Measurements from ENCODE around the gene TTLL10. TPM values are rescaled to one million over a fixed set of nuclear protein-coding genes. Genes with fewer than 3 reads are reported as not detected.

The TTLL10 gene
- polyA plus RNA-seq, 2 of the 4 experiments (the other 2 are of a cell fraction) = not detected

DNA sequence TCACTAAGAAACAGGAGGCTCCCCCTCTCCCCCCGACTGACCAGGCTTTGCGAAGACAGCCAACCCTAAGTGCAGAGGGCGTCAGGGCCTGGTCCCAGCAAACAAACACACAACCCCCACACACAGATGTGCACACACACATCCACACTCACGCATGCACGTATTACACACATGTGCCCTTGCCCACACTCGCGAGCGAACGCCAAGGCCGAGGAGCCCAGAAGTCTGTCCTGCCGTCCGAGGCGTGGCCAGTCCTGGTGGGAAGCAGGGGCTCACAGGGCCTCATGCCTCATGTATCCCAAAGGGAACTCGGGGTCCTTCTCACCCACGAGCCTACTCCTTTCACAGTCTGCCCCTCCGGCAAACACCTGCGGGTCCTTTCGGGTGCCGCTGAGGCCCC is 56.1 kb downstream of the TTLL10 start:
- DNase-seq (ENCODE audit: low read depth in 1 of 2, low spot score in 1 of 2) = no peak
- no peak for ATAC-seq
- H3K27ac ChIP-seq = no peak overlapping the region
- POLR2A ChIA-PET = no interaction called here
- FAIRE-seq = no peak
- no peak overlapping the region for H3K4me3 ChIP-seq
- H3K4me2 ChIP-seq = peak overlapping the region; percentile 98; the same call in 2 of the 3 replicates
- CTCF ChIA-PET = interaction anchor here (0.6 to 1.7 kb wide), 3 partner anchors 108 to 245 kb away, joined by 3 to 8 read pairs (median 3); no protein-coding TSS in a partner anchor
- H3K9me3 ChIP-seq = no peaks in the 10 kb centered on the region
- WGBS (ENCODE audit: missing lambda C conversion rate) = 96% methylated on average over 17 of the region's 19 CpGs
- H3K4me1 ChIP-seq = peaks cover 18% of the 10 kb centered on the region; the same call in 2 of the 3 replicates
- TF ChIP-seq, protein P1, sequence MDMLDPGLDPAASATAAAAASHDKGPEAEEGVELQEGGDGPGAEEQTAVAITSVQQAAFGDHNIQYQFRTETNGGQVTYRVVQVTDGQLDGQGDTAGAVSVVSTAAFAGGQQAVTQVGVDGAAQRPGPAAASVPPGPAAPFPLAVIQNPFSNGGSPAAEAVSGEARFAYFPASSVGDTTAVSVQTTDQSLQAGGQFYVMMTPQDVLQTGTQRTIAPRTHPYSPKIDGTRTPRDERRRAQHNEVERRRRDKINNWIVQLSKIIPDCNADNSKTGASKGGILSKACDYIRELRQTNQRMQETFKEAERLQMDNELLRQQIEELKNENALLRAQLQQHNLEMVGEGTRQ (IDR thresholded peaks at IDR 0.05) = no peak
- TF ChIP-seq HEYL (CRISPR knock-in tag; IDR thresholded peaks at IDR 0.05) (no peak), ZNF302 (CRISPR knock-in tag; IDR thresholded peaks at IDR 0.05) (no peak), RCOR1 (IDR thresholded peaks at IDR 0.05; ENCODE audit: low read depth, low read length) (no peak), HDAC2 (IDR thresholded peaks at IDR 0.05) (no peak), MAFK (IDR thresholded peaks at IDR 0.05; ENCODE audit: partially characterized antibody) (no peak), ZC3H11A (IDR thresholded peaks at IDR 0.05) (no peak), PHF8 (IDR thresholded peaks at IDR 0.05; ENCODE audit: borderline replicate concordance, low read depth) (no peak), ZFP36 (IDR thresholded peaks at IDR 0.05; ENCODE audit: borderline replicate concordance, partially characterized antibody) (no peak)
- TF ChIP-seq, protein P2, sequence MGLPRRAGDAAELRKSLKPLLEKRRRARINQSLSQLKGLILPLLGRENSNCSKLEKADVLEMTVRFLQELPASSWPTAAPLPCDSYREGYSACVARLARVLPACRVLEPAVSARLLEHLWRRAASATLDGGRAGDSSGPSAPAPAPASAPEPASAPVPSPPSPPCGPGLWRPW (IDR thresholded peaks at IDR 0.05) = no peak

DNA sequence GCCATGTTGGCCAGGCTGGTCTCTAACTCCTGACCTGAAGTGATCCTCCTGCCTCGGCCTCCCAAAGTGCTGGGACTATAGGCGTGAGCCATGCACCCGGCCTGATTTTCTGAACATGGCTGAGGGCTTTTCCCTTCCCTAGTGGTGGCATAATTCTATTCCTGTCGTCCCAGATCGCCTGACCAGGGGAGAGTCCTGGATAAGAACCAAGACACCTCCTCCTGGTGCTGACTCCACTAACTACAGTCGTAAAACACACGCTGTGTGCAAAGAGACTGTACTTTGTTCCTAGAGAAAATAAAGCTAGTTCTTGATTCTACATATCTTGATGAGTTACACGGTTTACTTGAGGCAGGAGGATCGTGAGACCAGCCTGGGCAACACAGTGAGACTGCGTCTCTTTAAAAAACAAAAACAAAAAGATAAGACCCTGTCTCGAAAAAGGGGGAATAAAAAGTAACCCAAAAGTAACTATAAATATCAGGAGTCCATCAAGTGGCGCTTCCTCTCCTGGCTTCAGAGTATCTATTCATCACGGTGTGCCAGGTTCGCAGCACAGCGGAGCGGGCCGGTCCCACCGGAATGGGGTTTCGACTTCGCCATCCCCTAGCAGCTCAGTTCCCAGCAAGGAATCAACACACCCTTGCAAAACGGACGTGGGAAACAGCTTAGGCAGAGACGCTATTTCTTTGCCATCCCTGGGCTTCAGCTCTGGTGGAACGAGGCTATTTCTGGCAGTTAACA is 57.1 kb downstream of the TTLL10 start:
- DNase-seq (ENCODE audit: low read depth in 1 of 2, low spot score in 1 of 2) = peak; percentile 64 to 68
- no peak for FAIRE-seq
- POLR2A ChIA-PET = interaction anchor here (1.1 kb wide), 1 partner anchor 15 kb away, joined by 3 read pairs; no protein-coding TSS in a partner anchor
- Histone ChIP-seq H3K4me2 (peak overlapping the region; percentile 98), H3K4me3 (peak overlapping the region; percentile 97), H3K4me1 (peaks cover 18% of the 10 kb centered on the region; the same call in 2 of the 3 replicates), H3K27ac (peak overlapping the region; percentile 98 to 100), H3K9me3 (no peaks in the 10 kb centered on the region)
- TF ChIP-seq RAD21 (conservative IDR thresholded peaks at IDR 0.05 in 1 of 2, IDR thresholded peaks at IDR 0.05 in 1 of 2) = peak in 1 of 2 experiments; percentile 20; a peak in 1 of 5 replicates
- no peak for TF ChIP-seq EHMT2 (IDR thresholded peaks at IDR 0.05; ENCODE audit: low read depth)
- TF ChIP-seq SMC3 (IDR thresholded peaks at IDR 0.05) = peak; percentile 12; the same call in 1 of the 3 replicates
- ATAC-seq = peak; percentile 37 to 67; a peak in 5 of 6 replicates
- 11% methylated on average over 22 of the region's 24 CpGs for WGBS (ENCODE audit: missing lambda C conversion rate)
- CTCF ChIA-PET = interaction anchor here (0.7 to 2.4 kb wide), 8 partner anchors 61 to 246 kb away, joined by 3 to 17 read pairs (median 3); no protein-coding TSS in a partner anchor

DNA sequence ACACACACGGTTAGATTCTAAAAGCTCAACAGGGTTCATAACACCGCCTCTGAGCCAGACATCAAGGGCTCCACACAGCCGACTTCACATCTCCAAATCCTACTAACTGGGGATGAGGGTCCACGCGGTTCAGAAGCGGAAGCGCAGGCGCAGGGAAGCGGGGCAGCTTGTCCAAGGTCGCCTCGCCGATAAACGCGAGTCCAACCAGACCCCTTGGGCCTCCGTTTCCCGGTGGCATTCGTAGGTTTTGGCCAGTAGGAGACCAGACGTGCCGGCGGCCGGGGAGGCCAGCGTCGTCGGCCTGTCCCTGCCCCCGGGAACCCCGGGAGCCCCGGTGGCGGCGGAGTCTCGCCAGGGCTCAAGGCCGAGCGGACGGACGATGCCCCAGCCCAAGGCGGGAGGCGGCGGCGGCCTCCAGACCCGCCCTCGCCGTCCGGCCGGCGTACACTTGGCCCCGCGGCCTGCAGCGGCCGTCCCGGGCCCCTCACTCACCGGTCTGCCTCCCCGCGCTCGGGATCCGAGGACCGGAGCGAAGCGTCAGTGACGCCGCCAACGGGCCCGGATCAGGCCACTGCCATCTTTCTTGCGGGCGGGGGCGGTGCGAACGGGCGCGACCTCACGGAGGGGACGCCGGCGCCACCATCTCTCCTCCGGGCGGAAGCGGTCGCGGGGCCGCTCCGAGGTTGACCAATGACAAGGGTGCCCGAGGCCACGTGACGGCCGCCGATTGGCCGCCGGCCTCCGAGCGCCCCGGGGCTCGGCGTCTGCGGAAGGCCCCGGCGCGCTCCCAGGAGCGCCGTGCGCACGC is 57.9 kb downstream of the TTLL10 start, which contains the start of gene SDF4:
SDF4 (minus strand) TSS at position 602 of the 808 bp plus-strand sequence. CDS start 3,229 bp downstream, outside the sequence.
- 0% methylated on average over 10 of the region's 99 CpGs for WGBS (ENCODE audit: missing lambda C conversion rate)
- peak; percentile 45; the same call in 1 of the 2 replicates for TF ChIP-seq KDM5A (IDR thresholded peaks at IDR 0.05)
- peak; percentile 84 for TF ChIP-seq PHF8 (IDR thresholded peaks at IDR 0.05; ENCODE audit: borderline replicate concordance, low read depth)
- no peak for TF ChIP-seq JUNB (IDR thresholded peaks at IDR 0.05)
- TF ChIP-seq JUN (IDR thresholded peaks at IDR 0.05) = peak; percentile 38 to 63; a peak in 3 of 5 replicates
- TF ChIP-seq, protein P3, sequence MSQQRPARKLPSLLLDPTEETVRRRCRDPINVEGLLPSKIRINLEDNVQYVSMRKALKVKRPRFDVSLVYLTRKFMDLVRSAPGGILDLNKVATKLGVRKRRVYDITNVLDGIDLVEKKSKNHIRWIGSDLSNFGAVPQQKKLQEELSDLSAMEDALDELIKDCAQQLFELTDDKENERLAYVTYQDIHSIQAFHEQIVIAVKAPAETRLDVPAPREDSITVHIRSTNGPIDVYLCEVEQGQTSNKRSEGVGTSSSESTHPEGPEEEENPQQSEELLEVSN (IDR thresholded peaks at IDR 0.05; ENCODE audit: borderline replicate concordance, low read depth) = peak; percentile 48; the same call in 1 of the 2 replicates
- TF ChIP-seq FOSB (CRISPR knock-in tag; IDR thresholded peaks at IDR 0.05) = no peak
- peak; percentile 83 for TF ChIP-seq POLR2A (IDR thresholded peaks at IDR 0.05; ENCODE audit: low read length)
- TF ChIP-seq, protein P1 (IDR thresholded peaks at IDR 0.05) = peak; percentile 89
- H3K4me2 ChIP-seq = peak within 1 kb of the TSS; percentile 98
- ATAC-seq (peak; percentile 88 to 94), FAIRE-seq (no peak), DNase-seq (ENCODE audit: low read depth in 1 of 2, low spot score in 1 of 2) (peak; percentile 92 to 95)
- POLR2A ChIA-PET = interaction anchor here (1.1 to 1.3 kb wide), 2 partner anchors 16 to 152 kb away, joined by 3 read pairs; no protein-coding TSS in a partner anchor
- CTCF ChIA-PET = interaction anchor here (0.7 to 2.4 kb wide), 7 partner anchors 60 to 169 kb away, joined by 3 to 17 read pairs (median 3); no protein-coding TSS in a partner anchor
- H3K4me3 ChIP-seq = peak within 1 kb of the TSS; percentile 97
- H3K4me1 ChIP-seq = peaks cover 18% of the 10 kb centered on the region; the same call in 2 of the 3 replicates
- H3K9me3 ChIP-seq = no peaks in the 10 kb centered on the region
- peak within 1 kb of the TSS; percentile 98 to 100 for H3K27ac ChIP-seq
